CD4-positive, CD25-positive, alpha-beta regulatory T cell (primary cell): Measurements from ENCODE around the gene SUCLG1. TPM values are rescaled to one million over a fixed set of nuclear protein-coding genes. Genes with fewer than 3 reads are reported as not detected.
"Not testable (repeated sequence)": the region's sequence is repeated elsewhere in the genome, so short reads cannot be mapped to it uniquely, and the experiment has no call there.

Experiments
- ATAC-seq, 2 donors: fragments of 150-1000 bp; cut with Tn5 transposase; one replicate each; pipeline ENCODE4 v1.10.0; 2021; ENCODE audit warnings: low read depth in 2 of 2, moderate number of reproducible peaks in 2 of 2, moderate library complexity in 1 of 2
- DNase-seq, 3 donors: peaks; one replicate each; pipeline versions ENCODE4 v3.0.0 to v3.0.0-alpha.2; 2012 to 2022; ENCODE audit warnings: mixed read lengths in 1 of 3
- H3K27ac ChIP-seq: one replicate; pipeline ENCODE4 v1.7.0; 2013; ENCODE audit warnings: mild to moderate bottlenecking, low read length; ENCODE audit not compliant: insufficient read depth, poor library complexity, severe bottlenecking
- H3K27me3 ChIP-seq: one replicate; pipeline ENCODE4 v1.7.0; 2013; ENCODE audit warnings: low read length; ENCODE audit not compliant: control insufficient read depth, insufficient read depth
- H3K36me3 ChIP-seq: one replicate; pipeline ENCODE4 v1.7.0; 2013; ENCODE audit warnings: mild to moderate bottlenecking, low read length, moderate library complexity; ENCODE audit not compliant: control insufficient read depth, insufficient read depth
- H3K4me1 ChIP-seq: 2 replicates; pipeline ENCODE4 v1.7.0; 2013; ENCODE audit warnings: mild to moderate bottlenecking, low read length; ENCODE audit not compliant: insufficient read depth, control insufficient read depth, poor library complexity, severe bottlenecking
- H3K4me3 ChIP-seq: one replicate; pipeline ENCODE4 v1.7.0; 2013; ENCODE audit warnings: low read depth, mild to moderate bottlenecking, low read length, moderate library complexity
- H3K9me3 ChIP-seq, 2 experiments: 1 replicate in 1 of 2; 2 replicates in 1 of 2; pipeline ENCODE4 v1.7.0; 2013; ENCODE audit warnings: low read length in 2 of 2, mild to moderate bottlenecking in 1 of 2, moderate library complexity in 1 of 2; ENCODE audit not compliant: control insufficient read depth in 2 of 2
- H3K27ac Mint-ChIP-seq, 3 donors: one replicate each; pipeline ENCODE4 v1.8.0; 2020 to 2022; ENCODE audit warnings: mild to moderate bottlenecking in 3 of 3, mixed read lengths in 3 of 3, moderate library complexity in 2 of 3
- H3K27me3 Mint-ChIP-seq: one replicate; pipeline ENCODE4 v1.8.0; 2022; ENCODE audit warnings: mild to moderate bottlenecking, mixed read lengths
- H3K36me3 Mint-ChIP-seq: one replicate; pipeline ENCODE4 v1.8.0; 2020; ENCODE audit warnings: mixed read lengths
- H3K4me1 Mint-ChIP-seq, 4 donors: one replicate each; pipeline ENCODE4 v1.8.0; 2020 to 2022; ENCODE audit warnings: mixed read lengths in 4 of 4, mild to moderate bottlenecking in 1 of 4
- H3K4me3 Mint-ChIP-seq, 4 donors: one replicate each; pipeline ENCODE4 v1.8.0; 2020 to 2022; ENCODE audit warnings: mild to moderate bottlenecking in 4 of 4, mixed read lengths in 4 of 4, moderate library complexity in 3 of 4
- H3K9me3 Mint-ChIP-seq, 7 donors: one replicate each; pipeline ENCODE4 v1.8.0; 2020 to 2022; ENCODE audit warnings: mixed read lengths in 7 of 7, mild to moderate bottlenecking in 3 of 7, moderate library complexity in 2 of 7
- polyA plus RNA-seq, 4 donors: library from polyadenylated mRNA; unstranded; fragments of 300-500 nt; fragmentation: Illumina TruSeq; gene quantifications; one replicate each; pipeline ENCODE4 v1.2.3, GENCODE V29; 2021
- total RNA-seq: library from RNA; stranded (reverse); gene quantifications from one replicate; pipeline ENCODE4 v1.2.3, GENCODE V29; 2022

SUCLG1 gene
- total and polyA plus RNA-seq, 5 donors from 2014 or later: 47.4 to 116 (median 96.4) TPM

DNA sequence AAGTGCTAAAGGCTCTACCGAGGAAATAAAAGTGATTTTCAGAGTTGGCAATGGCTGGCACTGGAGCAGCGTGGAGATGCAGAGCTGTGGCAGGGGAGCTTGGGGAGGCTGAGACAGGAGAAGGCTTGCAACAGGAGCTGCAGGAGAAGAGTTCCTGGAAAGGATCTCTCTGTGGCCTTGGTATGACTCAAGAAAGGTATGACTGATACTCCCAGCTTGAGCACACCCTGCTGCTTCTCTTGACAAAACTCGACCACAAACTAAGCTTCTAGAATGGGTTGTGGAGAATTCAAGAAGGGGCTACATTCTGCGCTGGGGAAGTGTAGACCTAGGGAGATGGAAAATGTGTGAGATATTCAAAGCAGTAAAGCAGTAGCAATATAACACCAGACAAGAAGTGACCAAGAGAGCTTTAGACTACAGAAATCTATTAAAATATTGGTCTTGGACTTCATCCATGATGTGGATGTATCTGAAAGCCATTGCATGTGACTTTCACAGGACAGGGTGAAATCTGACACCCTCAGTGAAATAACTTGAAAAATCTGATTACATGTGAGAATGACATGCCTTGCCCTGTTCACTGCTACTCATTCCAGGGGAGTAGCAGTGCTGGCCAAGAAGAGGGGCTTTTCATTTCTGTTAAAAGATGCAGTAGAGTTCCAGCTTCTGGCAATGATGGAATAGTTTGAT lies 41.5 kb downstream of the SUCLG1 start:
- H3K4me1 Mint-ChIP-seq: no peaks in the 10 kb centered on the region

GRCh38 chr2:84409531-84409930 lies 49.5 kb downstream of the SUCLG1 start:
- Histone ChIP-seq H3K9me3 (no peaks in the 10 kb centered on the region), H3K4me1 (no peaks in the 10 kb centered on the region), H3K4me3 (no peak overlapping the region), H3K27me3 (peaks cover 2% of the 10 kb centered on the region), H3K36me3 (no peaks in the 10 kb centered on the region), H3K27ac (no peak overlapping the region)
- Mint-ChIP-seq H3K9me3 (peaks cover 0 to 3% (median 0%) of the 10 kb centered on the region in 7 donors), H3K4me3 (no peak overlapping the region), H3K27ac (no peak overlapping the region), H3K4me1 (no peaks in the 10 kb centered on the region), H3K36me3 (no peaks in the 10 kb centered on the region), H3K27me3 (peaks cover 4% of the 10 kb centered on the region)
- DNase-seq (no peak), ATAC-seq (no peak)

More for the DNA sequence above, 41.5 kb downstream of the SUCLG1 start:
- ATAC-seq: no peak
- Mint-ChIP-seq H3K36me3 (peaks cover 2% of the 10 kb centered on the region), H3K27me3 (no peaks in the 10 kb centered on the region), H3K27ac (peak overlapping the region in 1 of 3 donors; percentile 14), H3K4me3 (no peak overlapping the region), H3K9me3 (peaks cover 0 to 2% (median 0%) of the 10 kb centered on the region in 7 donors)
- Histone ChIP-seq H3K4me3 (no peak overlapping the region), H3K27me3 (no peaks in the 10 kb centered on the region), H3K4me1 (no peaks in the 10 kb centered on the region), H3K9me3 (no peaks in the 10 kb centered on the region), H3K36me3 (peaks cover 2% of the 10 kb centered on the region), H3K27ac (no peak overlapping the region)
- DNase-seq: no peak

DNA sequence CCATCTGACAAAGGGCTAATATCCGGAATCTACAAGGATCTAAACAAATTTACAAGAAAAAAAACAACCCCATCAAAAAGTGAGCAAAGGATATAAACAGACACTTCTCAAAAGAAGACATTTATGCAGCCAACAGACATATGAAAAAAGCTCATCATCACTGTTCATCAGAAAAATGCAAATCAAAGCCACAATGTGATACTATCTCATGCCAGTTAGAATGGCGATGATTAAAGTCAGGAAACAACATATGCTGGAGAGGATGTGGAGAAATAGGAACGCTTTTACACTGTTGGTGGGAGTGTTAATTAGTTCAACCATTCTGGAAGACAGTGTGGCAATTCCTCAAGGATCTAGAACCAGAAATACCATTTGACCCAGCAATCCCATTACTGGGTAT lies 57.0 kb downstream of the SUCLG1 start:
- H3K27me3 ChIP-seq, H3K4me1 ChIP-seq, H3K4me3 Mint-ChIP-seq, H3K27me3 Mint-ChIP-seq, H3K36me3 Mint-ChIP-seq, H3K27ac ChIP-seq, H3K27ac Mint-ChIP-seq, H3K9me3 ChIP-seq, DNase-seq, H3K36me3 ChIP-seq, H3K9me3 Mint-ChIP-seq, H3K4me3 ChIP-seq, ATAC-seq: not testable (repeated sequence)
- H3K4me1 Mint-ChIP-seq: peaks cover 4 to 10% (median 7%) of the 10 kb centered on the region in 4 donors

DNA sequence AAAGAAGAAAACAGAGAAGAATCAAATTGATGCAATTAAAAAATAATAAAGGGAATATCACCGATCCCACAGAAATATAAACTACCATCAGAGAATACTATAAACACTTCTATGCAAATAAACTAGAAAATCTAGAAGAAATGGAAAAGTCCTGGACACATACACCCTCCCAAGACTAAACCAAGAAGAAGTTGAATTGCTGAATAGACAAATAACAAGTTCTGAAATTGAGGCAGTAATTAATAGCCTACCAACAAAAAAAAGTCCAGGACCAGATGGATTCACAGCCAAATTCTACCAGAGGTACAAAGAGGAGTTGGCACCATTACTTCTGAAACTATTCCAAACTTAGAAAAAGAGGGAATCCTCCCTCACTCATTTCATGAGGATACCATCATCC lies 59.2 kb downstream of the SUCLG1 start:
- H3K4me1 Mint-ChIP-seq: peaks cover 4 to 10% (median 7%) of the 10 kb centered on the region in 4 donors
- not testable (repeated sequence) for H3K27ac ChIP-seq, ATAC-seq, H3K9me3 ChIP-seq, H3K27me3 Mint-ChIP-seq, H3K9me3 Mint-ChIP-seq, H3K27ac Mint-ChIP-seq, H3K27me3 ChIP-seq, H3K4me3 ChIP-seq, H3K36me3 ChIP-seq, H3K4me3 Mint-ChIP-seq, DNase-seq, H3K36me3 Mint-ChIP-seq, H3K4me1 ChIP-seq

GRCh38 chr2:84395820-84396219 lies 63.3 kb downstream of the SUCLG1 start:
- no peaks in the 10 kb centered on the region for H3K36me3 ChIP-seq
- DNase-seq (peak in 1 of 3 donors; percentile 16), ATAC-seq (peak in 1 of 2 donors; percentile 25)
- H3K27me3 Mint-ChIP-seq: peaks cover 6% of the 10 kb centered on the region
- H3K4me1 ChIP-seq: no peaks in the 10 kb centered on the region
- no peak overlapping the region for H3K4me3 Mint-ChIP-seq
- H3K27ac Mint-ChIP-seq: no peak overlapping the region
- H3K4me3 ChIP-seq: no peak overlapping the region
- peaks cover 0 to 8% (median 1%) of the 10 kb centered on the region in 7 donors for H3K9me3 Mint-ChIP-seq
- peaks cover 2% of the 10 kb centered on the region for H3K27me3 ChIP-seq
- H3K36me3 Mint-ChIP-seq: no peaks in the 10 kb centered on the region
- no peaks in the 10 kb centered on the region for H3K9me3 ChIP-seq
- H3K4me1 Mint-ChIP-seq: no peaks in the 10 kb centered on the region
- no peak overlapping the region for H3K27ac ChIP-seq

DNA sequence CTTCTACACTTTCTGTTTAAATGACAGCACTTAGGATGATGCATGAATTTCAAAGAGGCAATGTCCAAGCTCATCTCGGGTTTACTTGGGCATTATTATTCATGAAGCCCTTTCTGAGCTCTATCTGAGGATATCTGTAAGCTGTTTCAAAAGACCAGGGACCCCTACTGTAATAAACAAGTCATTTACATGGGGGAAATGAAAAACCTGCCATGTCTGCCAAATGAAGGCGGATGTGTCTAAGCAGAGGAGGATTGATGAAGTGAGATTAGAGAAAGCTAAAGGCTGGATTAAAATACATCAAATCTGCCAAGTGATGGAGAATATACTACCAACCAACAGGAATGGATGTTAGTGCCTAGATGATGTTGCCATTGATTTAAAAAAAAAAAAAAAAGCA lies 64.5 kb downstream of the SUCLG1 start:
- no peaks in the 10 kb centered on the region for H3K4me1 ChIP-seq
- H3K27me3 Mint-ChIP-seq: peaks cover 12% of the 10 kb centered on the region
- no peak for ATAC-seq
- H3K36me3 Mint-ChIP-seq: no peaks in the 10 kb centered on the region
- no peaks in the 10 kb centered on the region for H3K4me1 Mint-ChIP-seq
- H3K9me3 ChIP-seq: no peaks in the 10 kb centered on the region
- H3K4me3 ChIP-seq: no peak overlapping the region
- DNase-seq: no peak
- H3K36me3 ChIP-seq: no peaks in the 10 kb centered on the region
- no peak overlapping the region for H3K4me3 Mint-ChIP-seq
- peaks cover 2% of the 10 kb centered on the region for H3K27me3 ChIP-seq
- no peak overlapping the region for H3K27ac Mint-ChIP-seq
- peaks cover 0 to 10% (median 1%) of the 10 kb centered on the region in 7 donors for H3K9me3 Mint-ChIP-seq
- no peak overlapping the region for H3K27ac ChIP-seq

GRCh38 chr2:84393829-84394228 lies 65.3 kb downstream of the SUCLG1 start:
- DNase-seq: no peak
- Mint-ChIP-seq H3K27ac (no peak overlapping the region), H3K4me1 (no peaks in the 10 kb centered on the region), H3K9me3 (peaks cover 0 to 10% (median 1%) of the 10 kb centered on the region in 7 donors), H3K27me3 (peaks cover 12% of the 10 kb centered on the region), H3K36me3 (no peaks in the 10 kb centered on the region), H3K4me3 (no peak overlapping the region)
- peaks cover 2% of the 10 kb centered on the region for H3K27me3 ChIP-seq
- H3K4me3 ChIP-seq: no peak overlapping the region
- no peak overlapping the region for H3K27ac ChIP-seq
- H3K9me3 ChIP-seq: no peaks in the 10 kb centered on the region
- no peak for ATAC-seq
- no peaks in the 10 kb centered on the region for H3K4me1 ChIP-seq
- H3K36me3 ChIP-seq: no peaks in the 10 kb centered on the region

- Mint-ChIP-seq H3K27ac (no peak overlapping the region), H3K36me3 (peaks cover 4% of the 10 kb centered on the region), H3K4me1 (no peaks in the 10 kb centered on the region), H3K27me3 (peaks cover 28% of the 10 kb centered on the region), H3K9me3 (peaks cover 0 to 10% (median 3%) of the 10 kb centered on the region in 7 donors), H3K4me3 (no peak overlapping the region)
- peaks cover 19% of the 10 kb centered on the region for H3K27me3 ChIP-seq
- H3K27ac ChIP-seq: no peak overlapping the region
- DNase-seq (no peak), ATAC-seq (no peak)
- H3K4me1 ChIP-seq: no peaks in the 10 kb centered on the region
- no peaks in the 10 kb centered on the region for H3K9me3 ChIP-seq
- no peaks in the 10 kb centered on the region for H3K36me3 ChIP-seq
- H3K4me3 ChIP-seq: no peak overlapping the region
Measured at GRCh38 chr2:84389794-84390193, 69.3 kb downstream of the SUCLG1 start.
